MM.1S (cell line): Measurements from ENCODE around the gene TMEM245.

Experiments used
- EZH2 ChIP-seq: fragments of 300-600 bp; sonication (generic); optimal IDR thresholded peaks from 2 replicates; pipeline ENCODE3; 2017; ENCODE audit warnings: low read depth, mild to moderate bottlenecking, antibody characterized with exemption, low read length, mixed read lengths
- EZH2phosphoT487 ChIP-seq: fragments of 300-600 bp; sonication (generic); IDR thresholded peaks from 2 replicates; pipeline ENCODE4 v1.6.1; 2018; ENCODE audit warnings: antibody characterized with exemption, low read length
- TF ChIP-seq, protein P1 (sequence below): fragments of 300-600 bp; sonication (generic); IDR thresholded peaks from 2 replicates; pipeline ENCODE4 v1.5.1; 2016; ENCODE audit warnings: antibody characterized with exemption, low read length, mixed read lengths

DNA sequence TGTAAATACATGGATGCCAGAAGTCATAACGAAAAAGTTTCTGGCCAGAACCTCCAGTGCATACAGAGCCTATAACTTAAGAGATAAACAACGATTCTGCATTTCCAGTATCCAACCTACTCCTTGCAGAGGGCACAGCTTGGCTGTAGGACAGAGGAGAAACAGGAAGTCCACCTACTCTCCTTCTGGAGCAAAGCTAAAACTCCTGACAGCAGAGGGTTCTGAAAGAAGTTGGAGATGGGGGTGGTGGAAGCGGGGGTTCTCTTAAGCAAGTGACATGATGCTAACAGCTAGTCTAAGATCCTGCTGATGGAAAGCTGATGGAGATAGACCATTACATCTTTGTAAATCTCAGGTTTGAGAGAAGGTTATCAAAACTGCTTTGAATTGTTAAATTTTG is 70.9 kb downstream of the TMEM245 start:
- TF ChIP-seq, protein P1, sequence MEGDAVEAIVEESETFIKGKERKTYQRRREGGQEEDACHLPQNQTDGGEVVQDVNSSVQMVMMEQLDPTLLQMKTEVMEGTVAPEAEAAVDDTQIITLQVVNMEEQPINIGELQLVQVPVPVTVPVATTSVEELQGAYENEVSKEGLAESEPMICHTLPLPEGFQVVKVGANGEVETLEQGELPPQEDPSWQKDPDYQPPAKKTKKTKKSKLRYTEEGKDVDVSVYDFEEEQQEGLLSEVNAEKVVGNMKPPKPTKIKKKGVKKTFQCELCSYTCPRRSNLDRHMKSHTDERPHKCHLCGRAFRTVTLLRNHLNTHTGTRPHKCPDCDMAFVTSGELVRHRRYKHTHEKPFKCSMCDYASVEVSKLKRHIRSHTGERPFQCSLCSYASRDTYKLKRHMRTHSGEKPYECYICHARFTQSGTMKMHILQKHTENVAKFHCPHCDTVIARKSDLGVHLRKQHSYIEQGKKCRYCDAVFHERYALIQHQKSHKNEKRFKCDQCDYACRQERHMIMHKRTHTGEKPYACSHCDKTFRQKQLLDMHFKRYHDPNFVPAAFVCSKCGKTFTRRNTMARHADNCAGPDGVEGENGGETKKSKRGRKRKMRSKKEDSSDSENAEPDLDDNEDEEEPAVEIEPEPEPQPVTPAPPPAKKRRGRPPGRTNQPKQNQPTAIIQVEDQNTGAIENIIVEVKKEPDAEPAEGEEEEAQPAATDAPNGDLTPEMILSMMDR = no peak
- TF ChIP-seq EZH2 (no peak), EZH2phosphoT487 (no peak)
